GM18951 (cell line): ENCODE measurements around the gene GALNT4.

Experiments used
- POLR2A ChIP-seq: IDR thresholded peaks from 4 replicates; pipeline ENCODE4 v1.6.1; 2011; ENCODE audit warnings: mild to moderate bottlenecking; ENCODE audit not compliant: insufficient read length, insufficient read depth; ENCODE audit errors: extremely low read depth
- in situ Hi-C: fragments of 300-500 bp; cut with MboI; formaldehyde crosslinking; loops from one replicate; pipeline ENCODE4 v1.12.0; 2022; ENCODE audit warnings: low sequenced_read_pairs, mixed read lengths, inconsistent platforms; ENCODE audit not compliant: unreplicated experiment

GALNT4 gene

GRCh38 chr12:89475203-89475990 lies 49.2 kb downstream of the GALNT4 start:
- no peak for TF ChIP-seq POLR2A
- in situ Hi-C loops: loop anchor here (10.0 kb wide), 1 partner anchor 49 kb away; the partner anchor contains the start of genes GALNT4 and POC1B

DNA sequence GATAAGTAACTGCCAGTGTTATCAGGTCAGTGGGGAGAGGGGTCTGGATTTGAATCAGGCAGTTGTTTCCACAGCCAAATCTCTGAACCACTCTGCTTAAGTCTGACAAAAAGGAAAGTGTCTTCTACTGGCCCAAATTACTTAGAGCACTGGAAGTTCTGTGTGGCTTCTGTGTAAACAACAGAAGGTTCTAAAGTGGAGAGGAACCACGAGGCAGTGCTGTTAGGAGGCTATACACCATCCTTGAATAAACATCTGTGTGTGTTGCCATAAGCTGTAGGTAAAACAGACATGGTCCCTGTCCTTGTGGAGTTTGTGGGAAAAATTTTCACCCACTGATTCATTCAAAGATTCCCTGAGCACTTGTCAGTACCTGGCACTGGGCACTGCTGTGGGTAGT lies 50.0 kb downstream of the GALNT4 start:
- in situ Hi-C loops: loop anchor here (10.0 kb wide), 1 partner anchor 50 kb away; the partner anchor contains the start of genes GALNT4 and POC1B
- no peak for TF ChIP-seq POLR2A
